ENCODE measurements around the gene R3HDM1.

R3HDM1 gene

DNA sequence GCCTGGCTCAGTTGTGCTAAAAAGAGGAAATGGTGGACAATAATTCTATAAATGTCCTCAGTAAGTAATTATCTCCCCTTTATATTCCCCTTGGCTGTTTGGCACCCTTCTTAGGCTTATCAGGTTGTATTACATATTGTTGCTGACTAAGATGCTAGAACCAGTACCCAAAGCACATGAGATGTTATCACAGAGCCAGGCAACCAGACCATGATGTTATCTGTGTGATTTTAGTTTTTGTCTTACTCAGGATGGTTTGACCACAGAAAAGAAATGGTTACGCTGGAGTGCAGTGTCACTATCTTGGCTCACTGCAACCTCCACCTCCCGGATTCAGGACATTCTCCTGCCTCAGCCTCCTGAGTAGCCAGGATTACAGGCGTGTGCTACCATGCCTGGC is 15.2 kb downstream of the R3HDM1 start:
- no peak for DNase-seq (ENCODE audit: extremely low read depth, low read depth)
- no peak overlapping the region for H3K4me3 ChIP-seq (replicated peaks; ENCODE audit: low read depth, low read length)
- no peak for TF ChIP-seq CTCF (IDR thresholded peaks at IDR 0.05; ENCODE audit: low read depth, low read length, missing control alignments)

DNA sequence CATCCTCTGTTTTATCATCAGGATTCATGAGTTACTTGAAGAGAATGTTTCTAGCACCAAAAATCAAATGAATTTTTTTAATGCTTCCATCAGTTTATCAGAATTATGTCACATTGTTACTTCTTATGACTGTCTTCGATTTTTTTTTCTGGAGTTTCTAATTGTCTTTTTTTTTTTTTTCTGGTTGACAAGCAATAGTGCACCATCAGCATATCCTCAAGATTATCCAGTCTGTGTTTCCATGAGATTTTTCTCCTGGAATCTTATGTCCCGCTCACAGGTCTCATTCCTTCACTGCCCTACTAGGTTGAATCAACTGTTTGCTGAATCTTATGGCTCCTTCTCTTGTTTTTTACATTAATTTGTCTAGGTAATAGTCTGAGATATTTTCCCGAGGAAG is 16.0 kb downstream of the R3HDM1 start:
- no peak for TF ChIP-seq CTCF (IDR thresholded peaks at IDR 0.05; ENCODE audit: low read depth, low read length, missing control alignments)

GRCh38 chr2:135551356-135551755 is 20.1 kb downstream of the R3HDM1 start:
- H3K4me3 ChIP-seq (replicated peaks; ENCODE audit: low read depth, low read length): no peak overlapping the region
- no peak for DNase-seq (ENCODE audit: extremely low read depth, low read depth)
- no peak for TF ChIP-seq CTCF (IDR thresholded peaks at IDR 0.05; ENCODE audit: low read depth, low read length, missing control alignments)

More for the DNA sequence above, 16.0 kb downstream of the R3HDM1 start:
- H3K4me3 ChIP-seq (replicated peaks; ENCODE audit: low read depth, low read length): no peak overlapping the region
- no peak for DNase-seq (ENCODE audit: extremely low read depth, low read depth)

DNA sequence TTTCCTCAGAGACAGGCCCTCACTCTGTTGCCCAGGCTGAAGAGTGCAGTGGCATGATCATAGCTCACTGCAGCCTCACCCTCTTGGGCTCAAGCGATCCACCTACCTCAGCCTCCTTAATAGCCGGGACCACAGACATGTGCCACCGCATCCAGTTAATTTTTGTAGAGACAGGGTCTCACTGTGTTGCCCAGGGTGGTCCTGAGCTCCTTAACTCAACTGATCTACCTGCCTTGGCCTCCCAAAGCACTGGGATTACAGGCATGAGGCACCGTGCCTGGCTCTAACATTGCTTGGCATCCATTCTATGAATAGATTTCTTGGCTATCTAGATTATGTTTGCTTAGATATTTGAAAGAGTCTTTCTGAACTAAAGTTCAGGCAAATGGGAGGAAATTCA is 21.6 kb downstream of the R3HDM1 start:
- H3K4me3 ChIP-seq (replicated peaks; ENCODE audit: low read depth, low read length): no peak overlapping the region
- no peak for TF ChIP-seq CTCF (IDR thresholded peaks at IDR 0.05; ENCODE audit: low read depth, low read length, missing control alignments)
- DNase-seq (ENCODE audit: extremely low read depth, low read depth): no peak

DNA sequence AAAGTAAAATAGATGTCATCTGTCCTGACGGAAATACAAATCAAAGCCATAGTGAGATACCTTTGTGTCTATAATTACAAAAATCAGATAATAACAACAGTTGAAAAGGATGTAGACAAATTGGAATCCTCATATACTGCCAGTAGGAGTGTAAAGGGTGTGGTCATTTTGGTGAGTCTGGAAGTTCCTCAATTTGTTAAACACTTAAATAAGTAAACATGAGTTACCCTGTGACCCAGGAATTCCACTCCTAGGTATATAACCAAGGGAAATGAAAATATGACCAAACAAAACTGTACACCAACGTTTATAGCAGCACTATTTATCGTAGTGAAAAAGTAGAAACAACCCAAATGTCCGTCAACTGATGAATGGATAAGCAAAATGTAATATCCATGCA is 24.0 kb downstream of the R3HDM1 start:
- H3K4me3 ChIP-seq (replicated peaks; ENCODE audit: low read depth, low read length): no peak overlapping the region
- no peak for TF ChIP-seq CTCF (IDR thresholded peaks at IDR 0.05; ENCODE audit: low read depth, low read length, missing control alignments)
- DNase-seq (ENCODE audit: extremely low read depth, low read depth): no peak

GRCh38 chr2:135557530-135557929 is 26.2 kb downstream of the R3HDM1 start:
- no peak for TF ChIP-seq CTCF (IDR thresholded peaks at IDR 0.05; ENCODE audit: low read depth, low read length, missing control alignments)
- DNase-seq (ENCODE audit: extremely low read depth, low read depth): no peak
- H3K4me3 ChIP-seq (replicated peaks; ENCODE audit: low read depth, low read length): no peak overlapping the region

DNA sequence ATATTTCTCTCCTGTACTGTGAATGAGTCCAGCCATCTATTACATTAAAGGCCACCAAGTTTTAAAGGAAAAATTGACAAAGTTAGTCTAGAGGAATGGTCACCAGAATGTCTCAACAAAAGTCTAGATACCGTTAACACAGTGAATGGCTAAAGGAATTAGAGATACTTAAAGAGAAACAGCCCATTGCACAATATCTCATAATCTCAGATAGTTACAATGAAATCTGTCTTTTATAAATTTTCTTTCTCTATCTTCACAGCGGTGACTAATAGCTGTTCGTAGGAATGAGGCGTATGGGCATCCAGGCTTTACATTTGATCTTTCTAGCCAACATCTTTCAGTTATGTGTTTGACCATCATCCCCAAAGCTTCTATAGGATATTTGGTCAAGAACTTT is 30.6 kb downstream of the R3HDM1 start:
- H3K4me3 ChIP-seq (replicated peaks; ENCODE audit: low read depth, low read length): no peak overlapping the region
- TF ChIP-seq CTCF (IDR thresholded peaks at IDR 0.05; ENCODE audit: low read depth, low read length, missing control alignments): no peak
- no peak for DNase-seq (ENCODE audit: extremely low read depth, low read depth)
